Bronchial epithelial cell (primary cell): Measurements from ENCODE around the gene CBX5. TPM values are rescaled to one million over a fixed set of nuclear protein-coding genes. Genes with fewer than 3 reads are reported as not detected.

Experiments used
- DNase-seq: peaks from one replicate; pipeline ENCODE4 v3.0.0-alpha.2; 2010; ENCODE audit warnings: low read depth
- FAIRE-seq: peaks from 2 replicates; lab custom pipeline; 2011; peaks lifted over from hg19 to GRCh38; lab: Jason Lieb, UNC
- H3K27me3 ChIP-seq: 2 replicates; pipeline ENCODE4 v1.5.1; 2011; ENCODE audit warnings: low read length; ENCODE audit not compliant: control insufficient read depth, insufficient read depth
- H3K36me3 ChIP-seq: 2 replicates; pipeline ENCODE4 v1.5.1; 2011; ENCODE audit warnings: low read length; ENCODE audit not compliant: control insufficient read depth, insufficient read depth
- H3K4me3 ChIP-seq: 2 replicates; pipeline ENCODE4 v1.5.1; 2011; ENCODE audit warnings: mild to moderate bottlenecking, low read depth, low read length, control low read depth
- total RNA-seq: library from RNA; depleted of rRNA; stranded (reverse); fragments of >200 nt; gene quantifications from 2 replicates; pipeline ENCODE4 v1.2.1, GENCODE V29; 2014
- TF ChIP-seq, protein P1 (sequence below): IDR thresholded peaks from 2 replicates; pipeline ENCODE4 v1.5.1; 2011; ENCODE audit warnings: mild to moderate bottlenecking, moderate library complexity, low read length, control low read depth, inconsistent platforms; ENCODE audit not compliant: insufficient read depth, severe bottlenecking

CBX5 gene
- total RNA-seq, 1 donor from 2014 or later = 13.2 TPM

DNA sequence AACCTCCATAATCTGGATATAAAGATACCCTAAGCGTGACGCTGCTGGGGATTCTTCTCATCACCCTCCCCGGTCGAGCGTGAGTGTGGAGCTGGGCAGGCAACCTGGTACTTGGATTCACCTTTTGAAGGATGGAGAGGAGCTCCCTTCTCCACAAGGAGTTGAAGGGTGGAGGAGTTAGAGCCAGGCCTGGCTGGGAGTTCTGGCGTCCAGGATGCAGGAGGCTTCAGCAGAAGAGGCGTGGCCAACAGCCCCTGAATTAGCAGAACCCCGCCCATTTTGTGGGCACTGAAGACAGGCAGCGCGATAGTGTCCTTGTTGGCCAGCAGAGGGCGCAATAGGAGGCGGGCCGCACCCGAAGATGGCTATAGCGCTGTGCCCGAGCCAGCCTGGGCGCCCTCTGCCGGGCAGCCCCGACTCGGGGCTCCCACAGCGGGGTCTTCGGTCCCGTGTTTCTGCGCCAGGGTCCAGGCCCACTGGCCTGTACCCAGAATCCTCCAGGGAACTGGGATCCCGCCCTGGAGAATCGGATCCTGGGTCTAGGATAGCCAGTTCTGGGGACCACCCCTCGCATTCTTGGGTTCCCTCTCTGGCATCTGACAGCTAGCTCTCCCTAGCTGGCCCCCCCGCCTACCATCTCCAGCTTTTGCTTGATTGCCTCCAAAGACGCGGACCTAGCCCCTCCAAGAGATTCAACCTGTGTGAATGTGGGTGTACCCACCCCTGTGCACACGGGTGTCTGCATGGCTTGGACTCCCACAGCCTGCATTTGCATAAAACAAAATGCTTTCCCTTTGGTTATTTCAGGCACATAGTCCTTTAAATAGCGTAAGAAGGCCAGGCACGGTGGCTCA lies 65.1 kb downstream of the CBX5 start:
- TF ChIP-seq, protein P1, sequence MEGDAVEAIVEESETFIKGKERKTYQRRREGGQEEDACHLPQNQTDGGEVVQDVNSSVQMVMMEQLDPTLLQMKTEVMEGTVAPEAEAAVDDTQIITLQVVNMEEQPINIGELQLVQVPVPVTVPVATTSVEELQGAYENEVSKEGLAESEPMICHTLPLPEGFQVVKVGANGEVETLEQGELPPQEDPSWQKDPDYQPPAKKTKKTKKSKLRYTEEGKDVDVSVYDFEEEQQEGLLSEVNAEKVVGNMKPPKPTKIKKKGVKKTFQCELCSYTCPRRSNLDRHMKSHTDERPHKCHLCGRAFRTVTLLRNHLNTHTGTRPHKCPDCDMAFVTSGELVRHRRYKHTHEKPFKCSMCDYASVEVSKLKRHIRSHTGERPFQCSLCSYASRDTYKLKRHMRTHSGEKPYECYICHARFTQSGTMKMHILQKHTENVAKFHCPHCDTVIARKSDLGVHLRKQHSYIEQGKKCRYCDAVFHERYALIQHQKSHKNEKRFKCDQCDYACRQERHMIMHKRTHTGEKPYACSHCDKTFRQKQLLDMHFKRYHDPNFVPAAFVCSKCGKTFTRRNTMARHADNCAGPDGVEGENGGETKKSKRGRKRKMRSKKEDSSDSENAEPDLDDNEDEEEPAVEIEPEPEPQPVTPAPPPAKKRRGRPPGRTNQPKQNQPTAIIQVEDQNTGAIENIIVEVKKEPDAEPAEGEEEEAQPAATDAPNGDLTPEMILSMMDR = peak; percentile 99
- FAIRE-seq = no peak

DNA sequence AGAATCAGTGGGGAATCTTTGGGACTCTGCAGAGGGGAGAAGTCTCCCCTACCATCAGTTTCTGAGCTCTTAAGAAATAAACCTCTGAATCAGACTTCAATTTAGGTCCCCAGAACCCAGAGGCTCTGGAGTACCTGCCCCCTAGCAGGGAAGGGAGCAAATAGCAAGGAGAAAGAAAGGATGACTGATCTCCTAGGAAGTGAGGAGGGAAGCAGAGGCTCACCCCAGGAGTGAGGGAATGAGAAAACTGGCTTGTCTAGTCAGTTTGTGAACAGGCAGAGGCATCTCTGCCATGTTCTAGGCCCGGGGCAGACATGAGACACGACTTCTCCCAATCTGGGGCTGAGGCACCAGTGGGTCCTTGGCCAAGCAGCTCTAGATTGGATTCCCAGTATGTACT lies 66.8 kb downstream of the CBX5 start:
- FAIRE-seq (no peak), DNase-seq (no peak)
- H3K27me3 ChIP-seq = no peaks in the 10 kb centered on the region
- H3K36me3 ChIP-seq = no peaks in the 10 kb centered on the region
- TF ChIP-seq, protein P1 = no peak
- H3K4me3 ChIP-seq = no peak overlapping the region

More for the DNA sequence above, 65.1 kb downstream of the CBX5 start:
- no peaks in the 10 kb centered on the region for H3K27me3 ChIP-seq
- no peak overlapping the region for H3K4me3 ChIP-seq
- DNase-seq = peak; percentile 72
- no peaks in the 10 kb centered on the region for H3K36me3 ChIP-seq

GRCh38 chr12:54211920-54212319 lies 68.0 kb downstream of the CBX5 start:
- Histone ChIP-seq H3K27me3 (no peaks in the 10 kb centered on the region), H3K4me3 (no peak overlapping the region), H3K36me3 (no peaks in the 10 kb centered on the region)
- FAIRE-seq (no peak), DNase-seq (no peak)
- TF ChIP-seq, protein P1 = no peak

- FAIRE-seq = no peak
- peaks cover 9% of the 10 kb centered on the region for H3K27me3 ChIP-seq
- no peaks in the 10 kb centered on the region for H3K36me3 ChIP-seq
- no peak for DNase-seq
- H3K4me3 ChIP-seq = no peak overlapping the region
- TF ChIP-seq, protein P1 = no peak
These were observed 69.5 kb downstream of the CBX5 start for GRCh38 chr12:54210400-54210790.

- no peaks in the 10 kb centered on the region for H3K36me3 ChIP-seq
- H3K4me3 ChIP-seq = no peak overlapping the region
- DNase-seq (no peak), FAIRE-seq (no peak)
- peaks cover 13% of the 10 kb centered on the region for H3K27me3 ChIP-seq
- TF ChIP-seq, protein P1 = no peak
These were observed 71.3 kb downstream of the CBX5 start for GRCh38 chr12:54208591-54208990.
